Skin epidermis (tissue), 12 donors: Measurements from ENCODE around the gene MOB3B.
A peak's percentile ranks its signal among the peaks of the same experiment; 100 is the strongest.

Experiments used
- H3K27ac ChIP-seq, 21 experiments: fragments of 200-600 bp; sonication (generic) in 11 of 21; one replicate each; pipeline ENCODE4 v1.5.0; 2020; ENCODE audit warnings: mild to moderate bottlenecking in 3 of 21, inconsistent platforms in 2 of 21, moderate library complexity in 2 of 21
- H3K4me3 ChIP-seq, 7 experiments: fragments of 200-600 bp; sonication (generic) in 2 of 7; one replicate each; pipeline ENCODE4 v1.5.0; 2020; ENCODE audit warnings: inconsistent platforms in 2 of 7, mild to moderate bottlenecking in 2 of 7, moderate library complexity in 1 of 7

Gene MOB3B

DNA sequence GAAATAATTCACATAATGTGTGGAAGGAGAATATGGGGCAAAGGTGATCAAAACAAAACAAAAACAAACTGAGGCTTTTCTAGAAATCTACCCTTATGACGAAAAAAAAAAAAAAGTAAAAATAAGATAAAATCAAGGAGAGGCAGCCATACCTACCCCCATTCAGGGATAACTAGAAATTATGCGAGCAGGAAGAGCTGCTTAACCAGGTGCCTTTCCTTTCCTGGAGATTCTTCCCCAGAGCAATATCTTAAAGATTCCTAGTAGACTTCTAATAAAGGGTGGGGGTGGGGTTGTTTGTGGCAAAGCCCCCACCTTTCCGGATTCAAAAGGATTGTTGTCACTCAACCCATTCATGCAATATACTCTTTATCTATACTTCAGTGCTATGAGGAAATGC, 117.5 kb downstream of the MOB3B start:
- no peak overlapping the region for H3K27ac ChIP-seq
- H3K4me3 ChIP-seq = no peak overlapping the region

DNA sequence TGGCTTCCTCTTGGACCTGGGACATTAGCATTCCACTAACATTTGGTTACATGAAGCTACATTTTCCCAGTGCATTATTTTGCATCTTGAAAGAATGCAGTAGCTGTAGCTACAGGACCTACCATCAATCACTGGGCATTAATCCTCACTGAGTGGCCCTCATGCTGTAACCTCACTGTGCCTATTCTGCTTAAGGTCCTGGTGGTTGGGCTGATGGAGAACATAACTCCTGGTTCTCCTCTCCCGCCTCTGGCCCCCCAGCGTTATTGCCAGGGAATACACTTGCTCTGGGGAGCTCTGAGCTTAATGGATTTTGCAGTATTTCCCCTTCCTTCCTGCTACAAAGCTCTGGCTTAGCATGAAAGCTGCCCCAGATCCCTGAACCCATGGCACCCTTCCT, 121.1 kb downstream of the MOB3B start:
- peak overlapping the region in 3 of 21 experiments; percentile 5 to 59 (median 57) for H3K27ac ChIP-seq
- H3K4me3 ChIP-seq = no peak overlapping the region

DNA sequence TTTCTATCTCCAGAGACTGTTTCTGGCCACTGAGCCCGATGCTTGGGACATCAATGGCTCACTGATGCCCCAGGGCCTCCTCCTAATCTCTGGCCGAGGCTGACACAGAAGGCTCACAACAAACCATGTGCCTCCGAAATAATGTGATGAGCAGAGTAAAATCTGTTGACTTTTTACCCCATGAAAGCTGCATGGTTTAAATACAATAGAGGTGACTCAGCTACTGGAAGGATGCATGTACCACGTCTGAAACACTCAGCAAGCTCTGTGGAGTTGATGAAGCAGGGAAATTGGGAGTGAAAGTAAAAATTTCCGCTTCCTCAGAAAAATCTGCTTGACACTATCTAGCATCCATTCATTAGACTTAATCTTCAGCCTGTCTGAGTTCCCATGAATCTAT, 121.6 kb downstream of the MOB3B start:
- Histone ChIP-seq H3K4me3 (no peak overlapping the region), H3K27ac (peak overlapping the region in 11 of 21 experiments; percentile 5 to 81 (median 30))

DNA sequence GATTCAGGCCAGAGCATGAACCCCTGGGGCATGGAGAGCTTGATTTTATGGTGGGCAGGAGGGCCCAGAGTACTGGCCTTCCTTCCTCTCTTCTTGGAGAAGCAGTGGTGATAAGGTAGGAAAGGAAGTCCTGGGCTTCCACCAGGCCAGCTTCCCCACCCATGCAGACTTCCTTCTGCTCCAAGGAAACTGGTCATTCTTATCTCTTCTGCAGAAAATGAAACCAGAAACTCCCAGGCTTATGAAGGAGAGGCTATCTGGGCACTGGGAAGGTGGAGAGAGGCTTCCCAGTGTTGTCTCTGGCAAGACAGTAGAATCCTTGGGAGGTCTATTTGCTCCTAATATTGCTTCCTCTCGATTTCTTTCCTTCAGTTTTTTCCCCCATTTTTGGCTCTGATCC, 122.1 kb downstream of the MOB3B start:
- Histone ChIP-seq H3K27ac (peak overlapping the region in 11 of 21 experiments; percentile 5 to 81 (median 30)), H3K4me3 (no peak overlapping the region)

DNA sequence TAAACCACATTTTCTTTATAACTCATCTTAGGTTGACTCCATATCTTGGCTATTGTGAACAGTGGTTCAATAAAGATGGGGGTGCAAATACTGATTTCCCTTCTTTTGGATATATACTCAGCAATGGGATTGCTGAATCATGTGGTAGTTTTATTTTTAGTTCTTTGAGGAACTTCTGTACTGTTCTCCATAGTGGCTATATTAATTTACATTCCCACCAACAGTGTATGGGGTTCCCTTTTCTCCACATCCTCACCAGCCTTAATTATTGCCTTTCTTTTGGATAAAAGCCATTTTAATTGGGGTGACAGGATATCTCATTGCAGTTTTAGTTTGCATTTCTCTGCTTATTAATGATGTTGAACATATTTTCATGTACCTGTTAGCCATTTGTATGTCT, 125.0 kb downstream of the MOB3B start:
- Histone ChIP-seq H3K27ac (no peak overlapping the region), H3K4me3 (no peak overlapping the region)

DNA sequence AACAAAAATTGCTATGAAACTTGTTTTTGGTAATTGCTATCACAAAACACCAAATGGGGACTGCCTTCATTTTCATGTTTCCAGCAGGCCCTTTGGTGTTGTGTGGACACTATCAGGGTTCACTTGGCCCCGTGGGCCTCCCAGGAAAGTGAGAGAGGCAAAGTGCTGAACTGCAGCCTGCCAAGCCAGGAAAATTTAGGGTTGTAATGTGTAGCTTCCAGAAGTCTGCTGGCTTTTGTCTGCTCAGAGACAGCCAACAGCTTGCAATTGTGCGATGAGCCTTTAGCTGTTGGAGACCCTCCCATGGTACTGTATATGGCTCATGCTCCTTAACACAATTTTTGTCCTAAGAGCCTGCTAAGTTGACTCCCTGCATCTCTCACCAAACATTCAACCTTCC, 127.0 kb downstream of the MOB3B start:
- Histone ChIP-seq H3K4me3 (no peak overlapping the region), H3K27ac (no peak overlapping the region)

DNA sequence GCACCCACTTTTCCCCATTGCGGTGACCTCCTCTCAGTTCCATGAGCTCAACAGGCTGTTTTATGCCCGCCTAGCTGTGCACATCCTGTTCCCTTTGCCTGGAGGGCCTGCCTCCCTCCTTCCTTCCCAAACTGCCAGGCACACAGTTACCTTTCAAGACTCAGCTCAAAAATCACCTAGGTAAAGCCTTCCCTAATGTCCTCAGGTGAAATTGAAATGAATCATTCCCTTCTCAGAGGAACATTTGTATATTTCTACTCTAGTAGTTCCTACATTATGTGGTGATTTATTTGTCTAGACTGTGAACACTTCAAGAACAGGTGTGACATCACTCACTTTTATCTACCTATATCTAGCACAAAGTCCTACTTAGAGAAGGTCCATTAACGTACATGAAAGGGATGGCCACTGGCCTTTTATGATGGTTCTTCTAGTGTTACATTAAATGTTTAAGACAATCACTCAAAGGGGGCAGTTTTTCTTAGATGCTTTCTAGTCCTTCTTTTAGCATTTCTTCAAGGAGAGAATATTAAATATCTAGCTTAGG, 129.2 kb downstream of the MOB3B start:
- Histone ChIP-seq H3K4me3 (no peak overlapping the region), H3K27ac (peak overlapping the region in 1 of 21 experiments; percentile 3)

DNA sequence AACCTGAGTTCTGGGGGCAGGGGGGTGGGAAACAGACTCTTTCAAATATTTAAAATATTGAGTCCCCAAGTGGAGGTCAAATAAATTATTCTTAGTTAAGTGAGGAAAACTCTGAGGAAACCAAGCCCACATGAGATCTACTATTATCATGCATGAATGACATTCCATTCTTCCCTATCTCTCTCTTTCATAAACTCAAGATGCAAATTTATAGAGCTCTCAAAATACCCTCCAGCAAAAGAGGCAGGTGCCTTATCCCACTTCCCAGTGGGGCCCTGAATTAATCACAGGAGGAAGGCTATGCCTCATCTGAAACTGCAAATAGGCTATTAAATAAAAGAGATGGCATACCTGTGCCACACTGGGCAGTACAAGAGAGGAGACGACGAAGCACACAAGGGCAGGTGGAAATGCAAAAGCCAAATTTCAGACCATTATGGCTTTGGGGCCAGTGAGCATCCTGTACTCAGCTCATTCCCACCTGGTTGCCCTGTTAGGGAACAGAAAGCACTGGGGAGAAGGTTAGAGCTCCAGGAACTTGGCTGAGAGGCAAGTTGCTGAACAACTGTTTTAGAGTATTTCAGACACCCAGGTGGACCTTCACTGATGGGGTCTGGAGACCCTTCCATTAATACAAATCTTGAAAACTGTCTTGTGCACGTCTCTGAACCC, 130.5 kb downstream of the MOB3B start:
- no peak overlapping the region for H3K27ac ChIP-seq
- H3K4me3 ChIP-seq = no peak overlapping the region

DNA sequence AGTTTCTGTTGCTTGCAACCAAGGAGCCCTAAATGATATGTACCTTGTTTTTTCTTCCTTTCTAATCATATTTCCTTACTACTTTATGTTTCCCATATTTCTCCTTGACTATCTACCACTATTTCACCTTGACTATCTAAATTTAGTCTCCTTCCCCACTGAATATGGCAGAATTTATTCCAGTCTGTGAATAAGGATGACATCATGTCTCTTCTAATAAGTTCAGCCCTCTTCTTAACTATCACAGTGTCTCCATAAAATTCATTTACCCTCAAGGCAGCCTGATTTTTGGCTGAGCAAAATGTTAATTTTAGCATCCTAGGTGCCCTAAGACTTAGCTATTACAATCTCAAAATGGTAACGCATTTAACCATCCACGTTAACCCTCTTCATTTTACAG, 133.1 kb downstream of the MOB3B start:
- Histone ChIP-seq H3K4me3 (no peak overlapping the region), H3K27ac (peak overlapping the region in 4 of 21 experiments; percentile 9 to 68 (median 26))

DNA sequence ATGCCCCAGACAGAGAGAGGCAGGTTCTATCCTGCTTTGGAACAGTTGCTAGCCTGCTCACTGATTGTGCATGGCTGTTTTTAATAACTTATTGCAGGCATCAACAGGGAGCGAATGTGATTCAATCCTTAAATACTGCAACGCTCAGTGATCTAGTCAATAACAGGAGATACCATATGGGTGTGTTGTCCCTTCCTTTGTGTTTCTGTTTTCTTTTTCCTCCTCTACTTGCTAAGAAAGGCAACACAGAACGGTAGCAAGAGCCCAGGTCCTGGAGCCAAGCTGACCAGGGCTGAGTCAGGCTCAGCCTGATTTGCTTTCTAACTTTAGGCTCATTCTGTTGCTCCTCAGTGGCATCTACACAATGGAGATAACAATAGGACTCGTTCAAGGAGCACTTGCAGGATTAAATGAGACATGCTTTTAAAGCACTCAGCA, 134.1 kb downstream of the MOB3B start:
- Histone ChIP-seq H3K4me3 (no peak overlapping the region), H3K27ac (peak overlapping the region in 9 of 21 experiments; percentile 5 to 76 (median 26))

DNA sequence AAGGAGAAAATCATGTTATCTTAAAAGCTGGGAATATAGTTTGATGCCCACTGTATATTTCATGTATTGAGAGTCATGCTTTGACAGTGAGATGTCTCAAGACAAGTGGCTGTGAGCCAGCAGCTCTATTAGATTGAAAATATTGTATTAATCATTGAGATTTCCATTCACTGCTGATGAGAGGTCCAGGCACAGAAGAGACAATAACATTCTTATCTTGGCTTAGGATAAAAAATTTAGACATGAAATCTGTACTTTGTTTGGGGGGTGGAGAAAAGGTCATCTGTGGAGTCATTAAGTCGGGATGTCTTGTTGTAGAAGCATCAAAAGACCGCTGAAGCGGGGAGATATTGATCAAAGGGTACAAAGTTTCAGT, 134.8 kb downstream of the MOB3B start:
- H3K4me3 ChIP-seq = no peak overlapping the region
- peak overlapping the region in 4 of 21 experiments; percentile 1 to 64 (median 32) for H3K27ac ChIP-seq

DNA sequence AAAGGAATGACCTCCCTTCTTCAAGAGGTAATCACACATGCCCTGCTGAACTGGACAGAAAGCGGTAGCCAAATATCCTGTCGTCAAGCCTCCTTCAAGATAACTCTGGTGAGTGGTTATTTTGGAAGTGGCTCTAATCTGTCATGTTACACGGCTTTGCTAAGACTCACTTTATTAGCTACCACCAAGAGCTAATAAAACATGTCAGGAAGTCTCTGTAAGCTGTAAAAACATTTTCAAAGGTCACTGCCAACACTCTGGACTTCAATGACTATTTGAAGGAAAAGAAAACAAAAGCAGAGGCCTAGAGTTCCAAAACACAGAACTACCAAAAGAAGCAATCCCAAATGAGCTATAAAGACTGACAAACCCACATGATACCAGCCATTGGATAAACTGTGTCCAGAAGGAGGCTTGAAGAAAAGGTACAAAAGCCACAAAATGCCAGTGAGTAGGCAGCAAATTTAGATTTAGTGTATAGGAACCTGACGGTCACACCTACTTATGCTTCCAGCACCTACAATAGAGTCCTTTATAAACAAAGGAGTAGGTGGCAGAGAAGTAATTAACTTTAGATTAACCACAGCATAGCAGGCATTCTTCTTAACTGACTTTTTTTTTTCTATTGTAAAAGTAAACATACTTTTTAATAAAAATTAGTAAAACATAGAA, 135.3 kb downstream of the MOB3B start:
- Histone ChIP-seq H3K27ac (peak overlapping the region in 9 of 21 experiments; percentile 1 to 64 (median 42)), H3K4me3 (no peak overlapping the region)

DNA sequence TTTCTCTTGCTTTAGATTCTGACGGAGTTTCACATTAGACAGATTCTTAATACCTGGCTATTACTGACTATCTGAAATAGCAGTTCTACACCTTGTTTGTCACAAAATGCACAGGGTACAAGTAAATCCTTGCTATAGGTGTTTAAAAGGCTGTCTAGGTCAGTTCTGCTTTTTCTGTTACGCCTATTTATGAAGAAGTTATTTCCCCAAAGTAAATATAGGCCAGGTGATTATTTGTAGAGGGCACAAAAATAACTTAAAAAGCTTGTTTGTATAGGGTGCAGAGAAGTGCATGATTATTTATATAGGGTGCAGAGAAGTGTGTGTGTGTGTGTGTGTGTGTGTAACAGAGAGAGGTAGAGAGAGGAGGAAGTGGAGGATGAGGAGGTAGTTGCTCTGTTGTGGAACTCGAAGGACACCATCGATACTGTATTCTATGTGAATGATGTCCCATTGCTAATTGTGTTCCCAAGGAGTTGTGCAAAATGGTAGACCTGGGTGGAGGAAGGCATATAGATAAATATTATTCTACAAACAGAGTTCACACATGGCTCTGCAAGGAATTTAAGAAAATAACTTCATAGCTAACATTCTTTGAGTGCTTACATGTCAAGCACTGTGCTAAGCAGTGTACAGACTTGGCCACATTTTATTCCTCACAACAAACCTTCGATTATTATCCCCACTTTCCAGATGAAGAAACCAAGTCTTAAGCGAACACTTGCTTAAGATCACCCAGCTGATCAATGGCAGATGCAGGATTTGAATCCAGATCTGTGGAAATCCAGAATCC, 136.4 kb downstream of the MOB3B start:
- peak overlapping the region in 4 of 21 experiments; percentile 8 to 60 (median 45) for H3K27ac ChIP-seq
- no peak overlapping the region for H3K4me3 ChIP-seq

DNA sequence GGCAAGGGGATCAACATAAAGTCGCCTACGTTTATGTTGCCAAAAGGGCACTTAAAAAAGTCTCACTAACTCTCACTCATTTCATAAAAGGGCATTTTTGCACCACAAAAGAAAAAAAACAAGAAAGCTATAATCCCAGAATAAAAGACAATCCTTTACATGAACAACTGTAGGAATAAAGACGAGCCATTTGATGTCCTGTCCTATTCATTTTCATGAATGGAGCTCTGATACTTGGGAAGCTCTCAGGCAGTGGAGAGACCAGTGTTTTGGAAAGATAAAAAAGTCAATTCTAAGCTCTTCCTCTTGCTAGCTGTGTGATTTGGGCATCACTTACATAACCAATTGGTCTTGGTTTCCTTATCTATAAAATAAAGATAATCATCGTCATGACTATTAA, 137.2 kb downstream of the MOB3B start:
- Histone ChIP-seq H3K4me3 (no peak overlapping the region), H3K27ac (no peak overlapping the region)

DNA sequence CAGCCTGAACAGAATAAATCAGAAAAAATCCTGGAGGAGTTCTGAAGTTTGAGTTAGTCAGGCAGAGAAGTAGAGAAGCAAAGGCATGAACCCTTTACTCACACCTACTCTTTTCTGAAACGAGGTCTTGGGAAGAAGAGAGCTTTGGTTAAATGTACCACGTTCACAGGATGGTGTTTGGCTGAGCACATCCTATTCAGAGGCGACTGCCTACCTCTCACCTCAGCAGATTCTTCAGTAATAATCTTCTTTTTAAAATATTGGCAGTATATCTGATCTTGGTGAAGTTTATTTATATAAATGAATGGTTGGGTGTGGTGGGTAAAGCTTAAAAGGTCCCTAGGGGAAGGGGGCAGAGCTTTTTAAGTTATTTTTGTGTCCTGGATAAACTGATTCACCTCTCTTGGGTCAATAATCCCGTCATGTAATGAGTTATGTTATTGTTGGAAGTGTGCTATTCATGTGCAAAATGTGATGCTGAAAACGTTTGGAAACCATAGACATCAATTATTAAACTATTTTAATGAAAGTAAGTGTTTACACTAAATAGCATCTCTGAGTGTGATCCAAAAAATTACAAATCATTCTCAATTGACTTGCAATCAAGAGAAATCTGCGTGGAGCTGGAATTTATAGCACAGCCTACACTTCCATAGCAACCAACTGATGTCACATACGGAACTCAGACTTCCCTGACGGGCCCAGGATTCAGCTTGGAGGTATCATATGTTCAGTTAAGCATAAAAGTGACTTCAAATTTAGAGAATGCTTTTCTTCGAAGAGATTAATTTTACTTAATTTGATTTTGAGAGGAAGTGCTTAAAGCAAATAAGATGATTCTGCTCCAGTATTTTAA, 138.3 kb downstream of the MOB3B start:
- H3K27ac ChIP-seq = no peak overlapping the region
- no peak overlapping the region for H3K4me3 ChIP-seq

DNA sequence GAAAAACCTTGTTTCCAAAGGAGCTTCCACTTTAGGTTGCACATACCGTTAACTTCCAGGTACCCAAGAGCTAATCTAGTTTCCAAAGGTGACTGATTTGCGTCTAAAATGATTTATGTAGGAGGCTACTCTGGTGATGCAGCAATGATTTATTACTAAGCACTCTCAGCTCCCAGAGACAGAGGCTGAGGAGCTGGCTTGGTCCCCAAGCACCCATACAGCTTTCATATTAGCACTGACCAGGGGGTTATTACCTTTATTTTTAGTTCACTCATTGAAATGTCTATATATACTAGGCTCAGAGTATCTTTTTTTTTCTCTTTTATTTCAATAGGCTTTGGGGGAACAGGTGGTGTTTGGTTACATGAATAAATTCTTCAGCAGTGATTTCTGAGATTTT, 141.5 kb downstream of the MOB3B start:
- peak overlapping the region in 1 of 21 experiments; percentile 3 for H3K27ac ChIP-seq

DNA sequence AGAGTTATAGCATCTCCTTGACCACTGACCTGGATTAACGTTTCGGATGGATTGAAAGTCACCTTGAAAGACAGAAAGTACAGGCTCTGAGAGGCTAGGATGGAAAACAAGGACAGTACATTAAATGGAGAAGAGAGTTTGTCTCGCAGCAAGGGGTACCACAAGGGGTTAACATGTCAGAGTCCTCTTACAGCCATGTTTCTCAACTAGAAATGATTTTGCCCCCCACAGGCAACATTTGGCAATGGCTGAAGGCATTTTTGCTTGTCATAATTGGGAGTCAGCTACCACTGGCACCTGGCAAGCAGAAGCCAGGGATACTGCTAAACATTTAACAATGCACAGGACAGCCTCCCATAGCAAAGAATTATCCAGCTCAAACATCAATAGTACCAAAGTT, 141.9 kb downstream of the MOB3B start:
- no peak overlapping the region for H3K4me3 ChIP-seq
- peak overlapping the region in 2 of 21 experiments; percentile 3 to 22 for H3K27ac ChIP-seq

More for the DNA sequence above, 141.5 kb downstream of the MOB3B start:
- H3K4me3 ChIP-seq = no peak overlapping the region

DNA sequence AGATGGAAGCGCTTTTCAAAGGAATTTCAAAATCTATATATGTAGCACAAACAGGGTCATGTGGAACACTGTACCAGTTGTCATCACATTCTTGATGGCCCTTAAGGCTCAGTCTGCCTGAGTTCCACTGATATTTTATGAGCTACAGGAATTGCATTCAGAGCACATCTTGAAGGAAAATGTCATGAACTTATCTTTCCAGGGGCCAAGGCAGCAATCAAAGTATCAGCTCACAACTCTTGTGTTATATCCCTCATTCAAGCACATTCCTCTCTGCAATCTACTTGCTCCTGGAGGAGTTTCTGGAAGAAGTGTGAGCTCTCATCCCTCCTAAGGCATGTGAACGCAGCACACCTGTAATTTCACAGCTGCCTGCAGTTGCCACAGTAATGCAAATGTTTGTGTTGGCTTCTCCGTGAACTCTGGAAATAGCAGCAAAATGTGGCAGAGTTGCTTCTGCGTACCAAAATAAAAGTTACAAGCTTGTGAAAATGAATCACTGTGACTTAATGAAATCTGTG, 143.0 kb downstream of the MOB3B start:
- Histone ChIP-seq H3K27ac (peak overlapping the region in 2 of 21 experiments; percentile 22 to 40), H3K4me3 (no peak overlapping the region)
